Fibroblast of gingiva (primary cell): Measurements from ENCODE around the gene HDAC2.

Source experiments
- DNase-seq: peaks from one replicate; pipeline ENCODE4 v3.0.0-alpha.2; 2011; ENCODE audit warnings: low read depth

HDAC2 gene

DNA sequence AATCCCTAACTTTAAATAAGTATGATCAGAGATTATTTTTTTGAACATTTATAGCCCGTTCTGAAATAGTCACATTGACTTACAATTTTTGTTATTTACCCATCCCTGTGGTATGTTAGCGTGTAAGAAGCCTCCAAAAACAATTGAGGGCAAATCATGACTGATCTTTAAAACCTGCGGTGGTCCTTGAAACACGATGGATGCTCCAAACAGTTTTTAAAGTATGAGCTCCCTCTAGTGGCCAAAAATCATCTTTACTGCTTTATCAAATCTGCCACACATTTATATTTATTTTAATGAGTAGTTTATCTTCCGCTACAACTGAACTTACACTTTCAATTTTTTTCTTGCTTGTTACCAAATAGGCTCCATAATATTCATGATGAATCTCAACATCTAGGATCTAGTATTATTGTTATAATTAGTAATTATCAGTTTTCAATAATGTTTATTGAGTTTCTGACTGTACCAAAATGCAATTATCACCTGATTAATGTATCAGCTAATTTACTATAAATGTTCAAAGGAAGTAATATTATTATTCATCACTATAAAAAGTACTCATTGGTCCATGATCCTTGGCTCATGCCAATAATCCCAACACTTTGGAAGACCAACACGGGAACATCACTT, 61.6 kb downstream of the HDAC2 start:
- peak; percentile 48 for DNase-seq

DNA sequence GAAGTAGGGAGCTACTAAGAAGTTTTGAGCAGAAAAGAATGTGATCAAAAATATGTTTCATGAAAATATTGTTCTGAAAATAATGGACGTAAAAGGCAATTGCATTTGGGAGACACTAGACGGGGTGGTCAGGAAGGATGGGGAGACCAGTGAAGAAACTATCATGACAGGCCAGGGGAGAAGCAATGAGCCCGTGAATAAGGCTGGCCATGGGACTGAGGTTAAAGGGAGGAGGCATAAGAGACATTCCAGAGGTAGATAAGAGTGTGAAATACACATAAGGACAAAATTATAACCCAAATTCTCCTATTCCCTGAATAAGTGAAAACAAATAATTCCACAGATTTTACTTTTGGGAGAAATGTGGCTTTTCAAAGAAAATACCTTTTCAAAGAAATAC, 62.1 kb downstream of the HDAC2 start:
- no peak for DNase-seq

DNA sequence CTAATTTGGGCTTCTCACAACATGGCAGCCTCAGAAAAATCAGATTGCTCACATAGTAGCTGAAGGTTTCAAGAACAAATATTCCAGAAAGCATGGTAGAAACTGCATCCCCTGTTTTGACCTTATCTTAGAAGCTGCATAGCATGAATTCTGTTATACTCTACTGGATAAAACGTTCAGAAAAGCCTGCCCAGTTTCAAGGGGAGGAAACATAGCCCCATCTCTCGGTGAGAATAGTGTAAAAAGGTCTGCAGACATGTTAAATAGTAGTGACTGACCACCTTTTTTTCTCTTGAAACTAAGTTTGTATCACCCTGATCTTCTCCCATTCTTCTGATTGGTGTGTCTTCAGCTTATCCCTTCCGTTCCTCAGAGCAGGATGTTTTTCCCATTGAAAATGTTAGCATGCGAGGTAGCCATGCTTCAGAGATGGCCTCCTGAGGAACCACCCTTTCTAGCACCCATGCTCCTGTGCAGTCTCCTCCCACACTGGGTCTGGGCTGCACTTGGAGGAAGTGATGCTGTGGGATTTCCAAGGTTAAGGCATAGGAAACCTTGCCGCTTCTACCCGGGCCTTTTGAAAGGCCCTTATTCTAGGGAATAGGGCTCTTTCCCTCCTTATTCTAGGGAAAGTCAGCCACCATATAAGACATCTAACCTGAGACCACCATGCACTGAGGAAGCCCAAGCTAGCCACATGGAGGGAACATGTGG, 63.7 kb downstream of the HDAC2 start:
- no peak for DNase-seq

DNA sequence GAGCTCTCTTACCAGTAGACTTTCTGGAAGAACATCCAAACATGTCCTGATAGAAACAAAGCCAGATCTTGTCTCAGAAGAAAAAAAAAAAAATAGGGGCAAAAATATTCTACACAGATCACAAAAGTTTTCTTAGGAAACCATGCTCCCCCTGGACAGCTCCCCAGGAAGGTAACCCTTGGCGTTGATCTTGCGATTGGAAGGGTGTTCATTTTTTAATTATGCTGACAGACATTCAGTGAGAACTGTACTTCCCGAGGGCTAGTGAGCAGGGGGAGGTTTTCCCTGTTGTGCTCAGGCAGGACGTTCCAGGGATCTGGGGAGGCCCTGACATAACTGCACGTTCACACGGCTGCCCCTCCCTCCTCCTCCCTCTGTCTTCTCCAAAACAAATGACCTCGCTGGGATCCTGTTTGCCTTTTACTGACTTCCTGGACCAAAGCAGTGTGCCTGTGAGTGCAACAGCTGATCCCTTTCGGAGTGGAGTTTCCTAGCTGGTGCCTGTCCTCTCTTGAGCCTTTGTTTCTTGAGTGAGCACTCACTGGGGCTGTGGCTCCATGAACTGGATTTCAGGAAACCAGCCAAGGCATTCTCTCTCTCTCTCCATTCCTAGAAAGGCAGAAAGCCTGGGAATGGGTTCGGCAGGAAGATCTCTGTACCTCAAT, 67.2 kb downstream of the HDAC2 start:
- DNase-seq: no peak

DNA sequence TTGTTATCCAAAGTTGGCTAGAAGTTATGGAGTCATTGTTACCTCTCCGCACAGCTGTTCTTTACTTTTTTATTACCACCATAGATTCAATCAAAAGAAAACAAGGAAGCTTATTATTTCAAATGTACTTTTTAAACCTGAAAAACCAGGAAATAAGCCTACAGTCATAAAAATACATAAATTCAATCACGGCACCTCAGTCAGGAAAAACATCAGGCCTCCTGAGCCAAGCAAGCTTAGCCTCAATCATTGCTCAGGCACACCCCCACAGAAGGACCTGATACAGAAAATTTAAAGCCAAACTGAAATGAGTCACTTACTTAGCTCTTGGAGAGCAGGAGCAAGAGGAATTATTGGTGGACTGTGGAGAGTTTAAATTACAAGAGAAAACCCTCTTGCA, 69.5 kb downstream of the HDAC2 start:
- DNase-seq: peak; percentile 6

DNA sequence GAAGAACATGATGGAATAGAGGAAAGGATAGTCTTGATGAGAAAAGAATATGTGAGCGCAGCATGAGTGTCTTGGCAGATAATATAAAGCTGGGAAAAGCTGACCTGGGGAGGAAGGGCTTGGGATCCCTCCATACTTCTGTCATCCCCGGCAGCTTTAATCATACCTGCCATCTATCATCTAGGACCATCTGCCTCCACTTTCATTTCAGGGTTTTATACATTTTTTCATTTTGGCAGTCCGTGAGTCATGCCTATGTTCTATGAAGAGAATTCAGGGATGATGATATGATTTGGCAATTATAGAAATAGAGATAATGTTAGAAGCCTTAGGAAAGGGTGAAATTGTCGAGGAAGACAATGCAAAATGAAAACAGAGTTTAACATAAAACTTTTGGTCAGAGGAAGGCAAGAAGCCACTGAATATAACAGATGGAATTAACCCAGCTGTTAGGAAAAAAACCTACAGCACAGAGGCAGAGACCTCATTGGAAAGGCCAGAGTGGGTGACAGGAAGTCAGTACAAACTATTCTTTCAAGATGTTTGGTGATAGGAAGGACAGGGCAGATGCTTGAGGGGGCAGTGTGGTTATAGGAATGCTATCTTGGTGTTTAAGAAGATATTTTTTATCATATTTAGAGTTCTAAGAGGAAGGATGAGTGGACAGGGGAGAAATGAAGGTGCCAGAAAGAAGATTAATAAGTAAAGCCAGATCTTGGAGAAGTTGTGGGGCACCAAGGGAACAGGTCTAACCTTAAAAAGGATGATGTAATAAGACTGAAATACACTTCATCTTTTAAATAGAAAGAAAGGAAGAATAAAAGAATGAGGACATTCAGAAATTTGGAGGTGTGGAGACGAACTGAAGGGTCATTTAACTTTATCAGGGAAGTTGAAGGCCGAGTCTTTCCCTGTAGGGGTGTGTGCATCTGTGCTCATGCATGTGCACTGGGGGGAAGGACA, 76.0 kb downstream of the HDAC2 start:
- DNase-seq: no peak

DNA sequence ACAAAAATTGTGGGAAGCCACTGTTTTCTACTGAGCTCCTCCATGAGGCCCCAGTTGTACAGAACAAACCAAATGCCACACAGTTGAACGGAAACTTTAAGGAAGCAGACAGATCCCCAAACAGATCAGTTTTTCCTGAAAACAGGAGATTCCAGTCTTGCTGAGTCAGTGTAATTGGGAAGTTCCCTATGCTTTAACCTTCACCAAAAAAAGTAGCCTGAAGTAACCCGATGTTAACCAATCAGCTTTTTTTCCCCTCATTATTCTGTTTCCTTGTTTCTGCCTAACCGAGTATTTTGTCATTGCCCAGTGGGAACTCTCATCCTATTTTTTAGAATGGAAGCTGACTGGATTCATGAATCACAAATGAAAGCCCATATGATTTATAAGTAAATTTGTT, 77.1 kb downstream of the HDAC2 start:
- peak; percentile 22 for DNase-seq

DNA sequence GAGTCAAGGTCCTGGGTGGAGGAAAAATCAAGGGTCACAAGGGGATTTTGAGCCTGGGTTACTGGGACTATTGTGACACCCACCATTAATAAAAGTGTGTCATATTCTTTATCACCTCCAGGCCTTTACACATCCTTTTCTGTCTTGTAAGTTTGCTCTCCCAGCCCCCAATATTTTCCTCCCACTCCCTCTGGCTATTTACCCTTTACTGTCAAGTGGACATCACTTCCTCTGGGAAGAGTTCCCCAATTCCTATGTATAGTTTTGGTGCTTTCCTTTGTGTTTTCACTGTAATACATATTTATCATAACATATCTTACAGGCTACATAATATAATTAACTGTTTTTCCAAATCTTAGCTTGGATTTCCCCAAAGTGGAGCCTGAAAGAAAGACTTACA, 77.5 kb downstream of the HDAC2 start:
- DNase-seq: no peak

DNA sequence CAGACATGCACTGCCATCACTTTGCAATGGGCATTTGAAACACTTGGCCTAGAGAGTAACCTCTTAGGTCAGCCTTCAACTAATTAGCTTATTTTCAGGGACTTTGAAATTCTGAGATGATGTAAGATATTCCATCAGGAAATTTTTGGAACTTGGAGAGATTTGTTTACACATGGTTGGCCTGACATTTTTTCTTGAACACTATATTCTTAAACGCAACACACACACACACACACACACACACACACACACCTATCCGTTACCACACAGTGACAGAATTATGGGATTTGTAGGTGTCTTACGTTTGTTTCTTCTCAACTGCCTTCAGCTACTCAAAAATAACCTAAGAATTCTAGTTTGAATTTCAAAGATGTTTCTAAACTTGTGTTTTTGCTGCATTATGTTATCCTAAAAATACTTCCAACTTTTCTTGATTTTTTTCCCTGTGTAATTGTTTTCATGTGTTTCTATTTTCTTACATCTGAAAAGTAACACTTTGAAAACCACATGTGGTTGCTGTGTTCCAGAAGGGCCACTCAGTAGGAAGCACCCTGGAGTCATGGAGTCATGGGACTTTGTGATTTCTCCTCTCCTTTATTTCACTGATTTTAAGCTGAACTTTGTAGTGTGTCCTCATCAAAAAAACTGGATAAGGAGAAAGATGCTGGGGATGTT, 81.9 kb downstream of the HDAC2 start:
- DNase-seq: peak; percentile 20

DNA sequence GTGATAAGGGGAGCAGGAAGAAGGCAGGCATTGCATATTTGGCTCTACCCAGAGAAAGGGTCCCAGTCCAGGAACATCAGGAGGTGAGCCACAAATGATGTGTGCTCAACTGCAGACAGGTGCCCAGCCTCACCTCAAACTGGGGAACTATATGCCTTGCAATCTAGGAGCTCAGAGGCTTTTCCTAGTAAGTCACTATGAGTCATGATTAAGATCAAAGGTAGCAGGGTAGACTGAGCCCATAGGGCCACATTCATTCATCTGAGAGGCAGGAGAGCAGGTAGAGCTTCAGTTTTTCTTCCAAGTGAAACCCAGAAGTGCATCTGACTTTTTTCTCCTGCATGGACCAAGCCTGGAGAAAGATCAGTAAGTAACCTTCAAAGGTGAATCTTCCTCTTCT, 82.5 kb downstream of the HDAC2 start:
- DNase-seq: no peak

DNA sequence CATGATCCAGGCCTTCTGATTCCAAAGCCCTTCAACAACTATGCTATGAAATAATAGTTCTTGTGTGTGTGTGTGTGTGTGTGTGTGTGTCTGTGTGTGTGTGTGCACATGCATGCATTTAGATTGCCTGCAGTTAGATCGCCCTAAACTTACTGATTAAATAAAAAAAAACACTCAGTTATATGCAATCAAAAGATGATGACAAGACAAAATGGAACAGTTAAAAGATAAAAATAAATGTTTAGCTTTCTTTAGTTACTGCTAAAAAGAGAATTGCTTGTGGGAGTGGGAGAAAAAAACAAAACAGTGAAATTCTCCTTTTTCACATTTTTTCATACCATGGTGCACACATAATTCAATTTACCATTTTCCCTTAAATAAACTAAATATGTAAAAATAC, 84.4 kb downstream of the HDAC2 start:
- DNase-seq: no peak

DNA sequence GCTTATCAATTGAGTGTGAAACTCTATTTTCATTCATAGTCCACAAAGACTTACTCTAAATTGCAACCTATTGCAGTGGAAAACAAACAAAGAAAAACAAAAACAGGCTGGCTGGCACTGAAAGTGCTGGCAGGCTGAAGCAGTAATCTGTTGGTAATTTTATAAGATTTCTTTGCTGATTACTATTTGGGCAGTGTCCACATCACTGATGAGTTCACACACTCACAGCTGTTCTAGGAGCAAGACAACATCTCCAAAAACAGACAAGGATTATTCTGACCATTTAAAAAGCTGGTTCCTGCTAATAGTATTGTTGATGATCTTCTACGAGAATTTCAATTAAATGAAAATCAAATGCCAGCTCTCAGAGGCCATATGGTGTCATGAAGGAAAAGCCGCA, 86.9 kb downstream of the HDAC2 start:
- DNase-seq: peak; percentile 14
